Activated CD8-positive, alpha-beta memory T cell treated with anti-CD3 and anti-CD28 coated beads, Interleukin-2, amount 10 ng/mL, durations not matched to agents 7 days and 5 days (primary cell): ENCODE results near the gene CXCL14. TPM values are rescaled to one million over a fixed set of nuclear protein-coding genes. Genes with fewer than 3 reads are reported as not detected.
"Not testable (repeated sequence)": the region's sequence is repeated elsewhere in the genome, so short reads cannot be mapped to it uniquely, and the experiment has no call there.

Experiments used
- ATAC-seq: fragments of 150-1000 bp; cut with Tn5 transposase; one replicate; pipeline ENCODE4 v1.10.0; 2021; ENCODE audit warnings: moderate library complexity
- CTCF ChIA-PET: fragments of 350-600 bp; sonication (Branson Sonifier 250); formaldehyde crosslinking; loops from one replicate; lab custom pipeline; 2021; ENCODE audit warnings: antibody characterized with exemption; lab: Charles Lee
- DNase-seq: peaks from one replicate; pipeline ENCODE4 v3.0.0-alpha.2; 2020
- H3K27ac Mint-ChIP-seq: one replicate; pipeline ENCODE4 v1.8.0; 2021; ENCODE audit warnings: mild to moderate bottlenecking, mixed read lengths
- H3K27me3 Mint-ChIP-seq: one replicate; pipeline ENCODE4 v1.8.0; 2021; ENCODE audit warnings: mixed read lengths
- H3K36me3 Mint-ChIP-seq: one replicate; pipeline ENCODE4 v1.8.0; 2021; ENCODE audit warnings: mild to moderate bottlenecking, mixed read lengths
- H3K4me1 Mint-ChIP-seq: one replicate; pipeline ENCODE4 v1.8.0; 2021; ENCODE audit warnings: mixed read lengths
- H3K4me3 Mint-ChIP-seq: one replicate; pipeline ENCODE4 v1.8.0; 2021; ENCODE audit warnings: mild to moderate bottlenecking, moderate library complexity, mixed read lengths
- H3K9me3 Mint-ChIP-seq: one replicate; pipeline ENCODE4 v1.8.0; 2022; ENCODE audit warnings: low read depth, mixed read lengths
- total RNA-seq, 2 experiments: library from RNA; stranded (reverse); gene quantifications; one replicate each; pipeline ENCODE4 v1.2.3, GENCODE V29; 2021

The CXCL14 gene
- total RNA-seq, 2 experiments from 2014 or later: not detected

- H3K9me3 Mint-ChIP-seq: no peaks in the 10 kb centered on the region
- H3K27ac Mint-ChIP-seq: no peak overlapping the region
- H3K27me3 Mint-ChIP-seq: peaks cover 84% of the 10 kb centered on the region
- peaks cover 5% of the 10 kb centered on the region for H3K4me1 Mint-ChIP-seq
- no peak overlapping the region for H3K4me3 Mint-ChIP-seq
- CTCF ChIA-PET: interaction anchor here (1.5 to 2.7 kb wide), 4 partner anchors 19 to 67 kb away, joined by 3 to 11 read pairs (median 5); no protein-coding TSS in a partner anchor
- H3K36me3 Mint-ChIP-seq: no peaks in the 10 kb centered on the region
- DNase-seq: no peak
- ATAC-seq: no peak
Observed at GRCh38 chr5:135533334-135533733, 45.5 kb downstream of the CXCL14 start.

DNA sequence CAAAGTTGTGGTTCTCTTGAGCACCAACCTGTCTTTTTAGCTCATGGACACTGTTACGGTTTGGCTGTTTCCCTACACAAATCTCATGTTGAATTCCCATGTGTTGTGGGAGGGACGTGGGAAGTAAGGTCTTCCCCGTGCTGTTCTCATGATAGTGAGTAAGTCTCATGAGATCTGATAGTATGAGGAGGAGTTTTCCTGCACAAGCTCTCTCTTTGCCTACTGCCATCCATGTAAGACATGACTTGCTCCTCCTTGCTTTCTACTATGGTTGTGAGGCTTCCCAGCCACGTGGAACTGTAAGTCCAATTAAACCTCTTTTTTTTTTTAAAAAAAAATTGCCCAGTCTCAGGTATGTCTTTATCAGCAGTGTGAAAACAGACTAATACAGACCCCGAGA lies 49.2 kb downstream of the CXCL14 start:
- H3K27me3 Mint-ChIP-seq: peaks cover 66% of the 10 kb centered on the region
- DNase-seq: not testable (repeated sequence)
- CTCF ChIA-PET: interaction anchor here (0.7 kb wide), 1 partner anchor 22 kb away, joined by 3 read pairs; no protein-coding TSS in a partner anchor

DNA sequence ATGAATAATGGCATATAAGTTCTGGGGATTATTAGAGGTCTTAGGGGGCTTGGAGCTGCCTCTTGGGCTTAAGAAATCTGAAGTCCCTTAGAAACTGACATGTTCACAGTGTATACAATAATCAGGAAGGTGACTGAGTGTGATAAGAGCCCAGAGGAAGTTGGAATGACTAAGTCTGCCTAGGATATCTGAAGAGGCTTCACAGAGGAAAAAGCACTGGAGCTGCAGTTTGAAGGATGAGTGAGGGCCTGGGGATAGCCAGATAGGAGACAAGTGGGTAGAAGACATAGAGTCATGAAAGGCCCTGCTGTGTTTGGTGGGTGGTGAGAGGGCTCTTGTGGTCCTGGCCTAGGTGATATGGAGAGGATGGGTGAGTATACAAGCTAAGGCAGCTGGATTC lies 51.9 kb downstream of the CXCL14 start:
- H3K4me1 Mint-ChIP-seq: no peaks in the 10 kb centered on the region
- CTCF ChIA-PET: interaction anchor here (1.6 kb wide), 1 partner anchor 39 kb away, joined by 3 read pairs; no protein-coding TSS in a partner anchor
- ATAC-seq (no peak), DNase-seq (peak; percentile 22)
- H3K36me3 Mint-ChIP-seq: no peaks in the 10 kb centered on the region
- no peak overlapping the region for H3K27ac Mint-ChIP-seq
- no peaks in the 10 kb centered on the region for H3K9me3 Mint-ChIP-seq
- peaks cover 55% of the 10 kb centered on the region for H3K27me3 Mint-ChIP-seq
- H3K4me3 Mint-ChIP-seq: no peak overlapping the region

More for the DNA sequence above, 49.2 kb downstream of the CXCL14 start:
- not testable (repeated sequence) for ATAC-seq, H3K4me1 Mint-ChIP-seq, H3K9me3 Mint-ChIP-seq, H3K36me3 Mint-ChIP-seq, H3K27ac Mint-ChIP-seq, H3K4me3 Mint-ChIP-seq

DNA sequence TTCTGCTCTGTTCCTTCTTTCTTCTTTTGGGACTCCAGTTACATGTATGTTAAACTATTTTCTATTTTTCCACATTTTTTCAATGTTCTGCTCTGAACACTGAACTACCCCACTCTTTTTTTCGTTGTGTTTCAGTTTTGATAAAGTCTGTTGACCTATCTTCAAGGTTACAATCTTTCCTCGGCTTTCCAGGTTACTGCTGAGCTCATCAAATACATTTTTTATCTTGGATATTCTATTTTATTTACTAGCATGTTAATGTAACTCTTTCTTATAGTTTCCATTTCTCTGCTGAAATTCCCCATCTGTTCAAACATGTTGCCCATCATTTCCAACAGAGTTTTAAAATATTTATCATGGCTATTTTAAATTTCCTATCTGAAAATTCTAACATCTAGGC lies 56.8 kb downstream of the CXCL14 start:
- Mint-ChIP-seq H3K36me3 (no peaks in the 10 kb centered on the region), H3K27me3 (peaks cover 52% of the 10 kb centered on the region)
- no peak for ATAC-seq

More for the DNA sequence above, 56.8 kb downstream of the CXCL14 start:
- CTCF ChIA-PET: no interaction called here
- no peak for DNase-seq
- H3K4me1 Mint-ChIP-seq: no peaks in the 10 kb centered on the region
- H3K27ac Mint-ChIP-seq: no peak overlapping the region
- H3K4me3 Mint-ChIP-seq: no peak overlapping the region
- no peaks in the 10 kb centered on the region for H3K9me3 Mint-ChIP-seq

Other genes starting within 250 kb of the CXCL14 start
- gene MACROH2A1, start 179.8 kb downstream of the CXCL14 start, total RNA-seq: 100 to 1,000 TPM; 281 to 327 TPM
- gene DCANP1, start 131.6 kb downstream of the CXCL14 start, total RNA-seq: not detected
- not detected for gene TIFAB, start 126.6 kb downstream of the CXCL14 start, total RNA-seq
- gene NEUROG1, start 43.0 kb downstream of the CXCL14 start, total RNA-seq: not detected